Activated gamma-delta T cell (primary cell): ENCODE data around the gene GABRR2.
"Not testable (repeated sequence)": the region's sequence is repeated elsewhere in the genome, so short reads cannot be mapped to it uniquely, and the experiment has no call there.

Source experiments
- DNase-seq: peaks from one replicate; lab custom pipeline; 2025; lab: John Stamatoyannopoulos, UW

The GABRR2 gene

GRCh38 chr6:89324304-89324703, 9.2 kb upstream of the GABRR2 start:
- no peak for DNase-seq

- DNase-seq, result no peak
Observed at GRCh38 chr6:89323511-89323971, 8.4 kb upstream of the GABRR2 start.

GRCh38 chr6:89321131-89321970, 6.3 kb upstream of the GABRR2 start:
- DNase-seq, result no peak

- no peak for DNase-seq
Observed at GRCh38 chr6:89320012-89320559, 5.0 kb upstream of the GABRR2 start.

GRCh38 chr6:89317067-89317466, 2.0 kb upstream of the GABRR2 start:
- no peak for DNase-seq

GRCh38 chr6:89314692-89315091, 407 bp downstream of the GABRR2 start:
- DNase-seq, result no peak

- DNase-seq, result no peak
Observed at GRCh38 chr6:89313006-89313405, 2.1 kb downstream of the GABRR2 start.

- DNase-seq, result no peak
Observed at GRCh38 chr6:89311853-89312531, 3.1 kb downstream of the GABRR2 start.

- no peak for DNase-seq
Observed at GRCh38 chr6:89311530-89311852, 3.6 kb downstream of the GABRR2 start.

GRCh38 chr6:89310929-89311328, 4.2 kb downstream of the GABRR2 start:
- no peak for DNase-seq

GRCh38 chr6:89308525-89309395, 6.3 kb downstream of the GABRR2 start:
- DNase-seq, result no peak

- not testable (repeated sequence) for DNase-seq
Observed at GRCh38 chr6:89304517-89304916, 10.6 kb downstream of the GABRR2 start.

- no peak for DNase-seq
Observed at GRCh38 chr6:89302936-89303335, 12.2 kb downstream of the GABRR2 start.

GRCh38 chr6:89302195-89302770, 12.8 kb downstream of the GABRR2 start:
- no peak for DNase-seq

- no peak for DNase-seq
Observed at GRCh38 chr6:89301586-89302194, 13.4 kb downstream of the GABRR2 start.

- DNase-seq, result no peak
Observed at GRCh38 chr6:89299466-89299850, 15.6 kb downstream of the GABRR2 start.

- DNase-seq, result no peak
Observed at GRCh38 chr6:89298680-89299465, 16.2 kb downstream of the GABRR2 start.

GRCh38 chr6:89297695-89298351, 17.3 kb downstream of the GABRR2 start:
- no peak for DNase-seq

GRCh38 chr6:89295981-89296380, 19.1 kb downstream of the GABRR2 start:
- DNase-seq, result no peak

- DNase-seq, result not testable (repeated sequence)
Observed at GRCh38 chr6:89295116-89295515, 20.0 kb downstream of the GABRR2 start.
